Kidney (tissue), 14 donors: ENCODE results near the gene ZNF148. TPM values are rescaled to one million over a fixed set of nuclear protein-coding genes. Genes with fewer than 3 reads are reported as not detected.

Experiments
- DNase-seq, 5 donors: peaks; one replicate each; pipeline ENCODE4 v3.0.0-alpha.2; 2013 to 2020
- FAIRE-seq: peaks from 2 replicates; lab custom pipeline; 2012; peaks lifted over from hg19 to GRCh38; lab: Jason Lieb, UNC
- H3K27ac ChIP-seq, 2 donors: one replicate each; pipeline ENCODE4 v1.7.0; 2013; ENCODE audit warnings: low read depth in 2 of 2, low read length in 2 of 2, inconsistent platforms in 1 of 2
- H3K27me3 ChIP-seq: one replicate; pipeline ENCODE4 v1.7.1; 2013; ENCODE audit warnings: low read length, inconsistent platforms; ENCODE audit not compliant: control insufficient read depth, insufficient read depth
- H3K36me3 ChIP-seq, 3 donors: one replicate each; pipeline versions ENCODE4 v1.7.0 to v1.7.1; 2013; ENCODE audit warnings: low read length in 3 of 3, control low read depth in 1 of 3, inconsistent platforms in 1 of 3; ENCODE audit not compliant: insufficient read depth in 3 of 3, control insufficient read depth in 2 of 3
- H3K4me1 ChIP-seq, 3 donors: one replicate each; pipeline versions ENCODE4 v1.7.0 to v1.7.1; 2013; ENCODE audit warnings: low read length in 3 of 3, inconsistent platforms in 1 of 3, low read depth in 1 of 3; ENCODE audit not compliant: control insufficient read depth in 2 of 3, insufficient read depth in 2 of 3
- H3K4me3 ChIP-seq, 3 donors: one replicate each; pipeline versions ENCODE4 v1.7.0 to v1.8.1; 2013; ENCODE audit warnings: low read length in 3 of 3, control low read depth in 1 of 3, inconsistent platforms in 1 of 3
- H3K9ac ChIP-seq, 3 donors: one replicate each; pipeline versions ENCODE4 v1.7.0 to v1.7.1; 2013; ENCODE audit warnings: low read length in 3 of 3, control low read depth in 1 of 3, inconsistent platforms in 1 of 3
- H3K9me3 ChIP-seq, 3 donors: one replicate each; pipeline versions ENCODE4 v1.7.0 to v1.7.1; 2013; ENCODE audit warnings: low read length in 3 of 3, control low read depth in 1 of 3, inconsistent platforms in 1 of 3; ENCODE audit not compliant: control insufficient read depth in 2 of 3, insufficient read depth in 1 of 3
- CTCF ChIP-seq: IDR thresholded peaks from 3 replicates; pipeline ENCODE4 v1.5.1; 2012; ENCODE audit warnings: mild to moderate bottlenecking, moderate library complexity, borderline replicate concordance; ENCODE audit not compliant: insufficient read depth; ENCODE audit errors: extremely low read depth
- intact Hi-C: fragments of 100-400 bp; cut with DNase I; formaldehyde crosslinking; loops from one replicate; pipeline ENCODE4 v1.11.1; 2022
- polyA plus RNA-seq: library from polyadenylated mRNA; stranded (reverse); fragments of 350-450 nt; fragmentation: Illumina TruSeq; extraction: RNeasy Lipid Tissue Mini Kit (QIAGEN cat#74804); gene quantifications from one replicate; pipeline ENCODE4 v1.2.3, GENCODE V29; 2014; ENCODE audit warnings: low read depth, low replicate concordance; ENCODE audit not compliant: insufficient read depth
- total RNA-seq: library from RNA; stranded (reverse); fragmentation: NEBNext Ultra II Directional; extraction: Animal tissue kit (Norgen Biotek cat#: 25700); gene quantifications from one replicate; pipeline ENCODE4 v1.2.1, GENCODE V29; 2021
- donor health status: control.
- donor health status: control.
- donor health status: control.
- donor health status: control.
- donor health status: control.
- donor health status: DM: yes; HTN: yes; CAD: no.
- donor health status: Normal renal cell carcinoma (clear cell type).

The ZNF148 gene
- total and polyA plus RNA-seq, 2 donors from 2014 or later = 5.4 to 74.4 TPM

DNA sequence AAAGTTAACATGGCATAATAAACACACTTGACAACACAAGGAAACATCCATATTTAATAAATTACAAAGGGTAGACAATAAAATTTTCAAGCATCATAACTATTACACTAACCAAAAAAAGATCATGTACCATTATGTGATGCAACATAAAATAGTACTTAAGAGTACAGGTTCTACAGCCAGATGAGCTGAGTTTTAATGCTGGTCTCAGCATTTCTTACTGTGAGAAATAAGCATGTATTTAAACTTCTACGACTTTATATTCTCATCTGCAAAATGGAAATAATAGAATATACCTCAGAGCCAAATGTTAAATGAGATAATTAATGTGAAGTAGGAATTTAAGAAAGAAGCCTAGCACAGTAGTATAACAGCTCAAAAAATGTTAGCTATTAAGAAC is 128.9 kb downstream of the ZNF148 start:
- TF ChIP-seq CTCF = no peak
- intact Hi-C loops = no loop called here
- DNase-seq (no peak), FAIRE-seq (no peak)
- Histone ChIP-seq H3K4me1 (no peaks in the 10 kb centered on the region), H3K36me3 (no peaks in the 10 kb centered on the region), H3K27me3 (no peaks in the 10 kb centered on the region), H3K27ac (no peak overlapping the region), H3K9me3 (no peaks in the 10 kb centered on the region), H3K4me3 (no peak overlapping the region), H3K9ac (no peak overlapping the region)

- TF ChIP-seq CTCF = no peak
- H3K36me3 ChIP-seq = no peaks in the 10 kb centered on the region
- H3K9me3 ChIP-seq = no peaks in the 10 kb centered on the region
- no peak overlapping the region for H3K9ac ChIP-seq
- DNase-seq (no peak), FAIRE-seq (no peak)
- H3K27me3 ChIP-seq = no peaks in the 10 kb centered on the region
- H3K4me3 ChIP-seq = no peak overlapping the region
- H3K27ac ChIP-seq = no peak overlapping the region
- no peaks in the 10 kb centered on the region for H3K4me1 ChIP-seq
- intact Hi-C loops = no loop called here
These were observed 129.6 kb downstream of the ZNF148 start for GRCh38 chr3:125245521-125245920.

DNA sequence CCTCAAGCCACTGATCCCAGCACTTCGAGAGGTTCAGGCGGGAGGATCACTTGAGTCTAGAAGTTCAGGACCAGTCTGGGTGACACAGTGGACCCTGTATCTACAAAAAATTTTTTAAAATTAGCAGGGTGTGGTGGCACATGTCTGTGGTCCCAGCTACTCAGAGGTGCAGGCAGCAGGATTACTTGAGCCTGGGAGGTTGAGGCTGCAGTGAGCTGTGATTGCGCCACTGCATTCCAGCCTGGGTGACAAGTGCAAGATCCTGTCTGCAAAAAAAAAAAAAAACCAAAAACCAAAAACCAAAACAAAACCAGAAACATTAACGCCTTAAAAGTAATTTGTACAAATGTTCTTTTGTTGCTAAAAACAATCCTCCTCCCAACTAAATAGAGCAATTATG is 134.6 kb downstream of the ZNF148 start:
- no peaks in the 10 kb centered on the region for H3K27me3 ChIP-seq
- DNase-seq = no peak
- H3K36me3 ChIP-seq = peaks cover 0 to 2% (median 0%) of the 10 kb centered on the region in 3 donors
- H3K27ac ChIP-seq = no peak overlapping the region
- no peak overlapping the region for H3K4me3 ChIP-seq
- H3K9me3 ChIP-seq = no peaks in the 10 kb centered on the region
- TF ChIP-seq CTCF = no peak
- H3K9ac ChIP-seq = no peak overlapping the region
- no peaks in the 10 kb centered on the region for H3K4me1 ChIP-seq
- intact Hi-C loops = no loop called here
- FAIRE-seq = no peak

DNA sequence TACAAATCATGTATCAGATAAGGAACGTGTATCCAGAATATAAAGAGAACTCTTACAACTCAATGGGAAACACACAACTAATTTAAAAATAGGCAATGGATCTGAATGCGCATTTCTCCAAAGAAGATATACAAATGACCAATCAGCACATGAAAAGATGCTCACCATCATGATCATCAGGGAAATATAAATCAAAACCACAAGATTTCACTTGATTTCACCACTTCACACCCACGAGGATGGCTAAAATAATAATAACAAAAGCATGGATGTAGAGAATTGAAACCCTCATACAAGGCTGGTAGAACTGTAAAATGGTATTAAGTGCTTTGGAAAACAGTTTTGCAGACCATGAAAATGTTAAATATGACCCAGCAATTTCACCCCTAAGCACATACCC is 135.9 kb downstream of the ZNF148 start:
- no peak overlapping the region for H3K4me3 ChIP-seq
- TF ChIP-seq CTCF = no peak
- intact Hi-C loops = no loop called here
- peaks cover 0 to 2% (median 0%) of the 10 kb centered on the region in 3 donors for H3K36me3 ChIP-seq
- no peaks in the 10 kb centered on the region for H3K27me3 ChIP-seq
- H3K4me1 ChIP-seq = no peaks in the 10 kb centered on the region
- DNase-seq (no peak), FAIRE-seq (no peak)
- H3K9me3 ChIP-seq = no peaks in the 10 kb centered on the region
- H3K27ac ChIP-seq = no peak overlapping the region
- H3K9ac ChIP-seq = no peak overlapping the region
